NCI-H1092 (cell line): ENCODE measurements around the gene RFX5.

Source experiments
- DNase-seq: peaks from one replicate; lab custom pipeline; 2025; lab: John Stamatoyannopoulos, UW

Gene RFX5

GRCh38 chr1:151324390-151324930 is 22.6 kb downstream of the RFX5 start:
- no peak for DNase-seq

GRCh38 chr1:151318975-151319374 is 28.1 kb downstream of the RFX5 start:
- DNase-seq = no peak

GRCh38 chr1:151315565-151316235 is 31.4 kb downstream of the RFX5 start:
- DNase-seq = no peak

- DNase-seq = no peak
Observed at GRCh38 chr1:151314137-151314875, 32.7 kb downstream of the RFX5 start.

GRCh38 chr1:151313501-151313900 is 33.6 kb downstream of the RFX5 start:
- DNase-seq = no peak

GRCh38 chr1:151312826-151313225 is 34.2 kb downstream of the RFX5 start:
- DNase-seq = no peak

GRCh38 chr1:151312411-151312810 is 34.6 kb downstream of the RFX5 start:
- no peak for DNase-seq

- DNase-seq = no peak
Observed at GRCh38 chr1:151311589-151312331, 35.3 kb downstream of the RFX5 start.

GRCh38 chr1:151311011-151311410 is 36.0 kb downstream of the RFX5 start:
- DNase-seq = no peak

- DNase-seq = no peak
Observed at GRCh38 chr1:151309811-151310323, 37.2 kb downstream of the RFX5 start.

GRCh38 chr1:151294742-151295462 is 52.1 kb downstream of the RFX5 start:
- no peak for DNase-seq

GRCh38 chr1:151293093-151293492 is 54.0 kb downstream of the RFX5 start:
- DNase-seq = no peak

- no peak for DNase-seq
Observed at GRCh38 chr1:151292207-151293030, 54.6 kb downstream of the RFX5 start.

- no peak for DNase-seq
Observed at GRCh38 chr1:151290709-151291303, 56.2 kb downstream of the RFX5 start.
